ENCODE measurements around the gene BCL11A.

GRCh38 chr2:60488291-60488690, 65.2 kb downstream of the BCL11A start:
- TF ChIP-seq POLR2AphosphoS5 (IDR thresholded peaks at IDR 0.05; ENCODE audit: borderline replicate concordance, low read depth, low read length) (no peak), EZH2 (IDR thresholded peaks at IDR 0.05) (no peak)

Data from SK-N-MC (cell line).